ENCODE data around the gene AGTRAP.

GRCh38 chr1:11736746-11737639, 1.1 kb downstream of the AGTRAP start:
- TF ChIP-seq, protein P1, sequence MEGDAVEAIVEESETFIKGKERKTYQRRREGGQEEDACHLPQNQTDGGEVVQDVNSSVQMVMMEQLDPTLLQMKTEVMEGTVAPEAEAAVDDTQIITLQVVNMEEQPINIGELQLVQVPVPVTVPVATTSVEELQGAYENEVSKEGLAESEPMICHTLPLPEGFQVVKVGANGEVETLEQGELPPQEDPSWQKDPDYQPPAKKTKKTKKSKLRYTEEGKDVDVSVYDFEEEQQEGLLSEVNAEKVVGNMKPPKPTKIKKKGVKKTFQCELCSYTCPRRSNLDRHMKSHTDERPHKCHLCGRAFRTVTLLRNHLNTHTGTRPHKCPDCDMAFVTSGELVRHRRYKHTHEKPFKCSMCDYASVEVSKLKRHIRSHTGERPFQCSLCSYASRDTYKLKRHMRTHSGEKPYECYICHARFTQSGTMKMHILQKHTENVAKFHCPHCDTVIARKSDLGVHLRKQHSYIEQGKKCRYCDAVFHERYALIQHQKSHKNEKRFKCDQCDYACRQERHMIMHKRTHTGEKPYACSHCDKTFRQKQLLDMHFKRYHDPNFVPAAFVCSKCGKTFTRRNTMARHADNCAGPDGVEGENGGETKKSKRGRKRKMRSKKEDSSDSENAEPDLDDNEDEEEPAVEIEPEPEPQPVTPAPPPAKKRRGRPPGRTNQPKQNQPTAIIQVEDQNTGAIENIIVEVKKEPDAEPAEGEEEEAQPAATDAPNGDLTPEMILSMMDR (tag by site-specific recombination; IDR thresholded peaks at IDR 0.05): no peak
- TF ChIP-seq ZXDB (tag by site-specific recombination; IDR thresholded peaks at IDR 0.05) (no peak), YY1 (tag by site-specific recombination; IDR thresholded peaks at IDR 0.05) (peak; percentile 74), EGR2 (tag by site-specific recombination; IDR thresholded peaks at IDR 0.05; ENCODE audit: low read depth) (no peak), ZFP3 (tag by site-specific recombination; IDR thresholded peaks at IDR 0.05; ENCODE audit: low read depth) (no peak), GLI4 (tag by site-specific recombination; IDR thresholded peaks at IDR 0.05) (no peak)
